GM21576 (cell line): ENCODE results near the gene MEX3D.

Experiments
- ATAC-seq: cut with Tn5 transposase; IDR thresholded peaks from one replicate; pipeline ENCODE4 v1.9.1; 2021; ENCODE audit warnings: mild to moderate bottlenecking, moderate library complexity; ENCODE audit not compliant: unreplicated experiment

The MEX3D gene

DNA sequence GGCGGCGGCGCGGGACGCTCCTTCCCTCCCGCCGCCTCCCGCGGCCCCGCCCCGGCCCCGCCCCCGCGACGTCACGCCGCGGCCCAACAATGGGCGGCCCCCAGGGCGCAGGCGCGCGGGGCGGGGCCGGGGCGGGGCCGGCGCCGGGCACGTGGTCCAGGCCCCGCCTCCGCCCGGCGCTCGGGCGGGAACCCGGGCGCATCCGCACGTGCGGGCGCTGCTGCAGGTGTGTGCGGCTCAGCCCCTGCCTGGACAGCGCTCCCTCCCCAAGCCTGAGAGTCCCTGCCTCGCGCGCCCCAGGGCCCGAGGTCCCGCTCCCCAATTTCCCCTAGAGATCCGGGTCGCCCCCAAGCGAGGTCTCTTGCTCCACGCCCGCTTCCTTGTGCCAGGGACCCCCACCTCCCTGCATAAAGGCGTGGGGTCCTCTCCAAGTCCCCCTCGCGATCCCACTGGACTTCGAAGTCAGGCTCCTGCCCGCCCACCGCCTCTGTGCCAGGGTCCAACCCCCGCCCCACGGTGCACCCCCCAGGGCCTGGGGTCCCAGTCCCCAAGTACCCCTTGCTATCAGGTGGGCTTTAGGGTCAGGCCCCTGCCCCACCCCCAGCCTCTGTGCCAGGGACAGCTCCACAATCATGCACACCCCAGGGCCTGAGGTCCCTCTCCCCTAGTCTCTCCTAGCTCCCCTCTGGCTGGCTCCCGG is at the start of gene MEX3D:
Gene MEX3D, minus strand, starts transcription at position 6 of the 700 bp plus-strand sequence. CDS start 267 bp downstream, outside the sequence.
- ATAC-seq: no peak

DNA sequence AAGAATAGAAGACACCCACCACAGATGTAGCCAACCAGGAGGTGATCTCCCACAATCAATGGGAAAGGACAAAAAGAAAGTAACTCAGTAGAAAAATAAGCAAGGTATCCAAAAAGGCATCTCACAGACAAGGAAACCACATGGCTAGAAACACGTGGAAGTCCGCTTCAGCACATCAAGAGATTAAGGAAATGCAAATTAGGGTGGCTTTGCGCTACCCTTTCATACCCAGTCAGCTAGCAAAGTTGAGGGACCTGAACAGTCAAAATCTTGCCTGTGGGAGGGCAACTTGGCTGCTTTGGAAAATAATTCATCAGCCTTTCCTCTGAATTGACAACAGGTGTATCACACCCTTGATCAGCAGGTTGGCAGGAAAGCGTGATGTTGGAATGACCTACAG is 48.8 kb upstream of the MEX3D start:
- ATAC-seq: no peak

DNA sequence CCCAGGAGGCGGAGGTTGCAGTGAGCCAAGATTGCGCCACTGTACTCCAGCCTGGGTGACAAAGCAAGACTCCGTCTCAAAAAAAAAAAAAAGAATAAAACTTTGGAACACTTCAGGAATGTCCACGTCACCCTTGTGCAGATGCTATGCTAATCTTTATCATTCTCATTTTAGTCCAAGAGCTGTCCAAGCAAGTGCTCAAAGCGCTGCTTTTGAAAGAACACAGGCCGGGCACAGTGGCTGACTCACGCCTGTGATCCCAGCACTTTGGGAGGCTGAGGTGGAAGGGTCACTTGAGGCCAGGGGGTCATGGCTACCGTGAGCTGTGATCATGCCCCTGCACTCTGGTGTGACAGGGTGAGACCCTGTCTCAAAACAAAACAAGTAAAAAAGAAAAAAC is 48.3 kb upstream of the MEX3D start:
- ATAC-seq: no peak

DNA sequence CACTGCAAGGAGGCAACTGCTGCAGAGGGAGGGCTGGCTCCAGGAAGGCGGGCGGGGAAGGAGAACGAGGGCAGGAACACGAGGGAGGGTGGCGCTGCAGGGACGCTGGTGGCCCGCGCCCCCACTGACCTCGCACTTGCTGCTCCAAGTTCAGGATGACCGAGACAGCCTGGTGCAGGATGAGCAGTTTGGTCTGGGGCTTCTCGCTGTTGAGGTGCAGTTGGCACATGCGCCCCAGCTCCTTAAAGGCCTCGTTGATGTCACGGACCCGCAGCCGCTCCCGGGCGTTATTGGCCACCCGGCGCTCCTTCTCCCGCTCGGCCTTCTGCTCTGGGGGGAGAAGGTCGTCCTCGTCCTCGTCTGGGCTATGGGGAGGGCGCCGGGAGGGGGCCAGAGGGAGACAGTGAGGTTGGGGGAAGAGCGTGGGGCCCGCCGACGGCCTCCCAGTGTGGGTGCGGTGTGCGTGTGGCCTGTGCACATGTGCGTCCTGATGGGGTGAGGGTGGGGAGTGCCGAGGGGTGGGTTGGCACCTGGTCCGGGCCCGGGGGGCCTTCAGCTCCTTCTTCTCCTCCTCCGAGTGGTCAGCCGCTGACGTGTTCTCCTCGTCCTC is 47.1 kb upstream of the MEX3D start:
- no peak for ATAC-seq

DNA sequence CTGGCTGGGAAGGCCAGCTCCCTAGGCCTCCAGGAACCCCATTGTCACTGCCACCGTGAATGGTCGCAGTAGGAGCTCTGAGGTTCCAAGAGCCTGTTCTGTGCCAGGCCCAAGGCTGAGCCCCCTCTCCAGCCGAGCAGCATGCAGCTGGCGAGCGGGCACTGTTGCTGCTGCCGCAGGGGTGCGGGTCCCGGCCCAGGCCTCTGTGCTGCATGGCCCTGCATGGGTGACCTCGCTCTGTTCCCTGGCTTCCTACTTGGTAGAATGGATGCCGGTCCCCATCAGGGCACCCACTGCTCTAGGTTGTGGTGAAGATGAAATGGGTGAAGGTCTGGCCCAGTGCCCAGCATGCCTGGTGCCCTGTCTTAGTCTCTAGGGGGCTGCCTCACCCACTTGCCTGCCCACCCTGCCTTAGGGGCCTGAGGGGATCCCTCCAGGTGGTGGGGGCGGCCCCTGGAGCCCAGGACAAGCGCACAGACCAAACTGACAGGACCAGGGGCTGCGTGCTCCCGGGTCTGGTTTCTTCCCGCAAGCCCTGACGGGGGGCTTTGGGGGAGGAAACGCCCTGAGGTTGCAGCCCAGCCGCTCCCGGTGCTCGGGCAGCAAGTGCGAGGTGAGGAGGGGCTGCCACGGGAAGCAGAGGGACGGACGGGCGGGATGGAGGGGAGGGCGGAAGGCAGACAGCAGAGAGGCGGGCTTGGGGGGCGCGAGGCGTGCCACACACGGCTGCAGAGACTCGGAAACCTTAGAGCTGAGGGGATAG is 45.9 kb upstream of the MEX3D start:
- ATAC-seq: no peak

DNA sequence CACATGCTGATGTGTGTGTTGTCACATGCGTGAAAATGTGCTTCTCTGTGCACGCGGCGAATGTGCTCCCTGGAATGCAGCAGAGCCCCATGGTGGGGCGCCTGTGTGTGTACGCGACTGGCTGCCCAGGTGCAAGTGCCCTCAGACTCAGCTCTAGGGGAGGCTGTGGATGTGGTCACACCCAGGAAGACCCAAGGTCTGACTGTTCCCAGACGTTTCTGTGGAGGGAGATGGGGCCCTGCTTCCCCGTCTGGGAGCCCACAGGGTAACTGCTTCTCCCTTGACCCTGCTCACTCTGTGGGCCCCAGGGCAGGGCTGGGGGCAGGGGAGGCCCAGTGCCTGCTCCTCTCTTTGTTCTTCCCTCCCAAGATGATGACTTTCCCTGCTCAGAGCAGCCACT is 45.0 kb upstream of the MEX3D start:
- ATAC-seq: no peak

DNA sequence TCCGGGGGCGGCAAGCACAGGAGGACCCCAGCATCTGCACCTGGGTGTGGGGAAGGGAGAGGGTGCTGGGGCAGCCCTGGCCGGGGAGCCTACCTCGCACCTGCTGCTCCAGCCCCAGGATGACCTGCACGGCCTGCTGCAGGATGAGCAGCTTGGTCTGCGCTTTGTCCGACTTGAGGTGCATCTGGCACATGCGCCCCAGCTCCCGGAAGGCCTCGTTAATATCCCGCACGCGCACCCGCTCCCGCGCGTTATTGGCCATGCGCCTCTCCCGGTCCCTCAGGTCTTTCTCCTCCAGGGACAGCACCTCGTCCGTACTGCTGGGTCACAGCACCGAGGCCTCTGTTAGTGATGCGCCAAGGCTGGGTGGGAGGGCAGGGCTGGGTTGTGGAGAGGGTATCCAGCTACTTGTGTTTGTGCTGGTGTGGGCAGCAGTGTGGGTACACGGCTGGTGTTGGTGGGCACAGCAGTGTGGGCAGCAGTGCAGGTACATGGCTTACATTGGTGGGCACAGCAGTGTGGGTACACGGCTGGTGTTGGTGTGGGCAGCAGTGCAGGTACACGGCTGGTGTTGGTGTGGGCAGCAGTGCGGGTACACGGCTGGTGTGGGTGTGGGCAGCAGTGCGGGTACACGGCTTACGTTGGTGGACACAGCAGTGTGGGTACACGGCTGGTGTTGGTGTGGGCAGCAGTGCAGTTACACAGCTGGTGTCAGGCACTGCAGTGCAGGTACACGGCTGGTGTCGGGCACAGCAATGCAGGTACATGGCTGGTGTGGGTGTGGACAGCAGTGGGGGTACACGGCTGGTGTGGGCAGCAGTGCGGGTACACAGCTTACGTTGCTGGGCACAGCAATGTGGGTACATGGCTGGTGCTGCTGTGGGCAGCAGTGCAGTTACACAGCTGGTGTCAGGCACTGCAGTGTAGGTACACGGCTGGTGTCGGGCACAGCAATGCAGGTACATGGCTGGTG is 44.3 kb upstream of the MEX3D start:
- no peak for ATAC-seq

DNA sequence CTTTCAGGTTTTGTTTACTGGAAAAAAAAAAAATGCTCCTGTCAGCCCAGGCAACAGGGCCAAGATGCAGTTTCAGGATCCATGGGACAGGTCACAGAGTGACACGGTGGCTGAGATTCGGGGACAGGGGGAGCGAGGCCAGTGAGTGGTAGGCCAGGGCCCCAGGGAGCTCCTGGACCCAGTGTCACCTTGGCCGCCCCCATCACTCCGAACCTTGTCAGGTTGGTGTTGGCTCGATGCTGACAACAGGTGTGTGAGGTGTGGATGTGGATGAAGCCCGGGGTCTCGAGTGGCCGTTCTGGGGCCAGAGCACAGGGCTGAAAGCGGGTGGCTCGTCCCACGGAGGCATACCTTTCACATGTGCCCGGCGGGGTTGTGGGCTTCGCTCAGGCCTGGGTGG is 43.2 kb upstream of the MEX3D start:
- no peak for ATAC-seq

DNA sequence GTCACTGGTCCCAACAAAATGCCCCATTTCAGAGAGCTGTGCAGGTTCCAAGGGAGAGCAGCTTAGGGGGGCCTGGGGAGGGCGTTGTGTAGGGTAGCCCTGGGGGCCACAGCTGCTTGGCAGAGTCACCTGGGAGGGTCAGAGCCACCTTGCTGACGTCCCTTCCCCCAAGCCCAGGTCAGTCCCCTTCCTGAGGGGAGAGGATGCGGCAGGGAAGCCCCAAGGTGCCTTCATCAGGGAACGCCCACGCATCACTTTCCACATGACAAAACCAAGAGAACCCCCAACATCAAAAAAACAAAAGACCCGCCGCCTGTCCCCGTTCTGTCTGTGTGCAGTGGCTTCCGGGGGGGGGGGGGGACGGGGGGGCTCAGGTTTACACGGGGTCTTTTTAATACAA is 42.5 kb upstream of the MEX3D start:
- no peak for ATAC-seq

DNA sequence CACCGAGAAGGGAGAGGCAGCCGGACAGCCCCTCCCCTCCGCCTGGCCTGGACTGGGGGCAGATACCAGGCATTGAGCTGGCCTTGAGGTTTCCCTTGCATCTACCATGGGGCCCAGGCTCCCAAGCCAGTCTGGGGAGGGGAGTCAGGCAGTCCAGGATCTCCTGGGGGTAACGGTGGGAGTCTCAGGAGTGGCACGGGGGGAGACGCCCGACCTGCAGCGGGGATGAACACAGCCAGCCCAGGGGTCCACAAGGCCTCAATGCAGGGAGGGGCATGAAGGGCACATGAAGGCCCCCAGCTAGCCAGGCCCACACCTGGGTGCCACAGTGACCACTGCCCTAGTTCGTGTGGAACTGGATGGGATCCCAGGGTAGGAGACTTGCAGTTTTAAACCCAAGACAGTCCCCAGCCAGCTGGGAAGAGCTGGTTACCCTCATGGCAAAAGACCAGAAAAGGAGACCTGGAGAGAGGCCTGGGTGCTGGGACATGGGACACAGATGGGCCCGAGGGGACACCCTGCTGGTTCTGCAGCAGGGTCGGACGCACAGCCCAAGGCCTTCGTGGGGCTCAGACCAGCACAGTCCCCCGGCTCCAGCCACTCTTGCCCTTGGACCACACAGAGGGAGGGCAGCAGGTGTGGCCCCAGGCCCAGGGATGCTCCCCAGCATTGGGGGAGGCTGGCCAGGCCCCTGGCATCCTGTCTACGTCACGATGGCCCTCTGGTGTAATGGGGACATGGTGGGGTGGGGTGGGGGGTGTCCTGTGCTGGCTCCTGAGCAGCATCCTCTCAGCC is 41.8 kb upstream of the MEX3D start:
- ATAC-seq: no peak

DNA sequence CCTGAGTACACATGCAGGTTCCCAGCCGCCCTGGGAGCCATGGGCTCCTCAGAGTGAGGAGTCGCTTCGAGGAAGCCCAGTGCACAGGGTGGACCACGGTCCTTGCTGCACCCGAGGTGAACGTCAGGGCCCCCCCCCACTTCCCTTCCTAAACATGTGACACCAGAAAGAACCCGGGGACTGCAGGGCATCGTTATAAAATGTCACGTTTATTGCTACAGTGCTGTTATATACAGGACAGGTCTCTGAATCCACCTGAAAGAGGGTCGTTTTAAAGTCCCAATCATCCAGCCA is 40.9 kb upstream of the MEX3D start:
- no peak for ATAC-seq

DNA sequence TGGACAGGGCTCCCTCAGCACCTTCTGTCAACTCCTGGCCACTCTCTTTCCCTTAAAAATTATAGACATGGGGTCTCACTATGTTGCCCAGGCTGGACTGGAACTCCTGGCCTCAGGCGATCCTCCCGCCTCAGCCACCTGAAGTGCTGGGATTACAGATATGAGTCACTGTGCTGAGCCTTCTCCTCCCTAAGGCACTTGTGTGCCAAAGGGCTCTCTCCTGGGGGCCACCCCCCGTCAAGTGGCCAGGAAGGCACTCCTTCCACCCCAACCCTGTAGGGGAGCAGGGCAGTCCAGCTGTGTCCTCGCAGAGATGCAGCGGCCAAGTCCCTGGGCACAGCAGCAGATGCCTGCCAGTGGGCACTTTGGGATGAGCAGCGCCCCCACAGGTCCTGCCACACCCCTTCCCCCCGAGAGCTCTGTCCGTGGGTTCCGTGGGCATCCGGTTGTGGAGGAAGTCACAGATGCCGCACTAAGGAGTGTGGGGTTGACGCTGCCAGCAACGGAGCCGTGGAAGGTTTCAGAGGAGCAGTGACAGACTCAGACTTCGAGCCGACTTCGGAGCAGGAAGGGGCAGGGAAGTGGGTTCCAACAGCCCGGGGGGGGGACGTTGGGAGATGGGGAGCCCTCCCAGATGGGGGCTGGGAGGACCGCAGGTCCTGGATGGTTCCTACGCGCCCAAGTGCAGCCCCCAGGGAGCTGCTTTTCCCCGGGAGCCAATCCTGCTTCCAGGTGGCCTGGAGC is 40.4 kb upstream of the MEX3D start:
- no peak for ATAC-seq

DNA sequence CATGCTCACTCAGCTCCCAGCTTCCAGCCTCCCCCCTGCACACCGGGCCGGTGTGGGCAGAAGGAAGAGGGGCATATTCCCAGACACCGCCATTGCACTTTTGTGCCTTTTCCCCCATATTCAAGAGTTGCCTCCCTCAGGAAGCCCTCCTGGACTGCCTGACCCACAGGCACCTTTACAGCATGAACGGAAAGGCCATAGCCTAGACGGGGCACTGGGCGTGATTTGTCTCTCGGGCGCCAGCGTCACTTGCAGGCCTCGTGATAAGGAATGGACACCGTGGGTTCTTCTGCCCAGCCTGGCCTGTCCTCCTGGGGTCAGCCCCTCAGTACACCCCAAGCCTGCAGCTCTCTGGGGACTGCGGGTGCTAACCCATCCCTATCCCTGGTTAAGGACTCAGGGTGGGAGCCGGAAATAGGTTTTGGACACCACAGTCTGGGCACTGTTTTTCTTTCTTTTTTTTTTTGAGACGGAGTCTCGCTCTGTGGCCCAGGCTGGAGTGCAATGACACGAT is 38.1 kb upstream of the MEX3D start:
- no peak for ATAC-seq

DNA sequence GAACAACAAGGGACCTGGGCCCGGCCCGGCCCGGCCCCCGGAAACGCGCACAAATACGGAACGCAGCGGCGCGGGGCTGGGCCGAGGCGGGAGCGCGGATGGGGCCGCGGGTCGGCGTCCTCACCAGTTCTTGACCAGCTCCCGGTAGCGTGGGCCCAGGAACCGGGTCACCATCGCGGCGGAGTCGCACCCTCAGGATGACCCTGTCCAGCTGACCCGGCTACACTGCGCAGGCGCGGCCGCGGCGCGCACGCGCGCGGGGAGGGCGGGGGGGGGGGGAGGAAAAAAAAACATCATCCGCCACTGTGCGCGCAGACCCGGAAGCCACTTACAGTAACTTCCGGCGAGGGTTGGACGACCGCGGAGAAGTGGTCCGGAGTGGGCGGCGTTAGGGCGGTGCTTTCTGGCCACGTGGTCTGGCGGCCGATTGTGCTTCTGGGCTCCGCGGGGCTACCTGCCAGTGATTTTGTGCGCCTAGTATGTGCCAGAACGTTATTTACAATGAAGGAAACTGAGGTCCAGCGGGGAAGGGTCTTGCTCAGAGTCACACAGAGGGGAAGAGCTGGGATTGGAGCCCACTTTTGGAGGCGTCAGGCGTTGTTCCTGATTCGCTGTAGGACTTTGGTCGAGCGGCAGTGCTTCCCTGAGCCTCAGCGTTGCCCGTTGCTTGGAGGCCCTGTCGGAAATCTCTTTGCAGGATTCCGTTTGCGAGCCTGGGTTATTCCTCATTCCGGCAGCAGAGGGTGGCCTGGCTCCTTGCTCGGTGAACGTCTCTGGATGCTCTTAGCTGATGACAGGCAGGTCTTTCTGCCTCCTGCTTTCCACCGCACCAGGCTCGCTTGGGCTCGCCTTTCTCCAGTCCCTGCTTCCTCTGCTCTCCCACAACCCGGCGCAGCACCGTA is 37.4 kb upstream of the MEX3D start, which contains the start of gene UQCR11:
Gene UQCR11, minus strand, starts transcription at position 227 of the 902 bp plus-strand sequence. Its CDS starts 53 bp downstream, at position 174.
- ATAC-seq: peak; percentile 76

DNA sequence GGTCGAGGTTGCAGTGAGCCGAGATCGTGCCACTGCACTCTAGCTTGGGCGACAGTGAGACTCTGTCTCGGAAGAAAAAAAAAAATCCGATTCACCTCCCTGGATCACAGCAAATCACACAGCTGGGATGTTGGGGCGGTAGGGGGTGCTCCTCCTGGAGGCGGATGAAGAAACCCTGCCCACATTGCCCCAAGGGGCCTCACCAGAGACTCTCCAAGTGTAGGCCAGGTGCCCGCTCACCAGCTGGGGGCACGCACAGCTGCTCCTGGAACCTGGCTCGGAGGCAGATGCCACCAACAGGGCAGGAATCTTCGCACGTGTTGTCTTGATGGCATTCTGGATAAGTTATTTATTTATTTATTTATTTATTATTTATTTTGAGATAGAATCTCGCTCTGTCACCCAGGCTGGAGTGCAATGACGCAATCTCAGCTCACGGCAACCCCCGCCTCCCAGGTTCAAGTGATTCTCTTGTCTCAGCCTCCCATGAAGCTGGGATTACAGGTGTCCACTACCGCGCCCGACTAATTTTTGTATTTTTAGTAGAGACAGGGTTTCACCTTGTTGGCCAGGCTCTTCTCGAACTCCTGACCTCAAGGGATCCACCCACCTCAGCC is 34.1 kb upstream of the MEX3D start:
- ATAC-seq: no peak

DNA sequence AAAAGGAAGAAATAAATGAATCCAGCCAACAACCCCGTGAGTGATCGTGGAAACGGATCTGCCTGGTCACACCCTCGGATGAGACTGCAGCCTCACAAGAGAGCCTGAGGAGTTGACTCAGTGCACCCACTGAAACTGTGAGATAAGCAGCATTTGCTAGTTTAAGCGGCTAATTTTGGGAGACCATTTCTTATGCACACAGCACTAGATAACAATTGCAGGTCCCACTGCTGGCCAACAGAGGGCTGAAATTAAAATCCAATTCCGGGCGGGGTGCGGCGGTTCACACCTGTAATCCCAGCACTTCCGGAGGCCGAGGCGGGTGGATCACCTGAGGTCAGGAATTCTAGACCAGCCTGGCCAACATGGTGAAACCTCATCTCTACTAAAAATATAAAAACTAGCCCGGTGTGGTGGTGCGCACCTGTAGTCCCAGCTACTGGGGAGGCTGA is 33.5 kb upstream of the MEX3D start:
- ATAC-seq: no peak

DNA sequence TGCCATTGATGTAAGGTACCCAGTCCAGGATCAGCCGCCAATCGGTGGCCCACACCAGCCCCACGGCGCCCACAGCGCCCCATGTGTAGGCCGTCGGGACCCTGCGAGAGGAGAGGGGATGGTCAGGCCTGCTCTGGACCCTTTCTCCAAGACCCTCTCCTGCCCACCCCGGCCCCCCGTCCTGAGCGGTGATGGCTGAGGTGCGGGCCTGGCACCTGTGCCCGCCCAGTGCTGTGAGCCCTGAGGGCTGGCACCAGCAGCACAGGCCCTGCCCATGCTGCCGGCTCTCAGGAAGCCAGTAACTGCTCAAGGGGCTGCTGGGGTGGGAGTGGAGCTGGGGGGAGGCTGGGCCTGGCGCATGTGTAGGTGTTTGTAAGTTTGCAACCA is 31.3 kb upstream of the MEX3D start:
- no peak for ATAC-seq
